Mucosa of descending colon (tissue), 3 donors: ENCODE measurements around the gene P2RX2. TPM values are rescaled to one million over a fixed set of nuclear protein-coding genes. Genes with fewer than 3 reads are reported as not detected.

Experiments used
- ATAC-seq: fragments of 200-7000 bp; cut with Tn5 transposase; one replicate; pipeline ENCODE4 v1.9.1; 2020; ENCODE audit warnings: mild to moderate bottlenecking, moderate library complexity
- DNase-seq, 3 donors: peaks; one replicate each; pipeline ENCODE4 v3.0.0-alpha.2; 2020
- H3K36me3 ChIP-seq: fragments of 200-600 bp; one replicate; pipeline ENCODE4 v1.8.0; 2021; ENCODE audit warnings: low read depth, mild to moderate bottlenecking
- H3K4me1 ChIP-seq: fragments of 200-600 bp; one replicate; pipeline ENCODE4 v1.8.0; 2021; ENCODE audit warnings: low read depth, mild to moderate bottlenecking
- H3K4me3 ChIP-seq: fragments of 200-600 bp; one replicate; pipeline ENCODE4 v1.8.0; 2021; ENCODE audit warnings: mild to moderate bottlenecking
- H3K9me3 ChIP-seq: fragments of 200-600 bp; one replicate; pipeline ENCODE4 v1.8.0; 2021; ENCODE audit warnings: mild to moderate bottlenecking
- CTCF ChIP-seq: fragments of 200-600 bp; IDR thresholded peaks from one replicate; pipeline ENCODE4 v1.8.0; 2022; ENCODE audit warnings: antibody characterized with exemption, mild to moderate bottlenecking
- intact Hi-C, 2 donors: fragments of 100-400 bp; cut with DNase I in 1 of 2; cut with micrococcal nuclease in 1 of 2; formaldehyde crosslinking; loops; one replicate each; pipeline versions ENCODE4 v1.11.0 to v1.11.1; 2022; cut with DNase I, micrococcal nuclease
- total RNA-seq, 3 donors: library from RNA; stranded (reverse); fragmentation: NEBNext Ultra II Directional in 2 of 3; extraction: Animal tissue kit (Norgen Biotek cat#: 25700) in 2 of 3; gene quantifications; one replicate each; pipeline versions ENCODE4 v1.2.1 to v1.2.4, GENCODE V29; 2021 to 2023
- donor health status: DM: no; HTN: no; CAD: no; lungs with moderate emphysema.
- donor health status: DM: no; HTN: no; CAD: no.
- donor health status: DM: no; HTN: yes; CAD: no.

The P2RX2 gene
- total RNA-seq, 3 donors from 2014 or later: 0.19 to 1.4 (median 0.32) TPM

DNA sequence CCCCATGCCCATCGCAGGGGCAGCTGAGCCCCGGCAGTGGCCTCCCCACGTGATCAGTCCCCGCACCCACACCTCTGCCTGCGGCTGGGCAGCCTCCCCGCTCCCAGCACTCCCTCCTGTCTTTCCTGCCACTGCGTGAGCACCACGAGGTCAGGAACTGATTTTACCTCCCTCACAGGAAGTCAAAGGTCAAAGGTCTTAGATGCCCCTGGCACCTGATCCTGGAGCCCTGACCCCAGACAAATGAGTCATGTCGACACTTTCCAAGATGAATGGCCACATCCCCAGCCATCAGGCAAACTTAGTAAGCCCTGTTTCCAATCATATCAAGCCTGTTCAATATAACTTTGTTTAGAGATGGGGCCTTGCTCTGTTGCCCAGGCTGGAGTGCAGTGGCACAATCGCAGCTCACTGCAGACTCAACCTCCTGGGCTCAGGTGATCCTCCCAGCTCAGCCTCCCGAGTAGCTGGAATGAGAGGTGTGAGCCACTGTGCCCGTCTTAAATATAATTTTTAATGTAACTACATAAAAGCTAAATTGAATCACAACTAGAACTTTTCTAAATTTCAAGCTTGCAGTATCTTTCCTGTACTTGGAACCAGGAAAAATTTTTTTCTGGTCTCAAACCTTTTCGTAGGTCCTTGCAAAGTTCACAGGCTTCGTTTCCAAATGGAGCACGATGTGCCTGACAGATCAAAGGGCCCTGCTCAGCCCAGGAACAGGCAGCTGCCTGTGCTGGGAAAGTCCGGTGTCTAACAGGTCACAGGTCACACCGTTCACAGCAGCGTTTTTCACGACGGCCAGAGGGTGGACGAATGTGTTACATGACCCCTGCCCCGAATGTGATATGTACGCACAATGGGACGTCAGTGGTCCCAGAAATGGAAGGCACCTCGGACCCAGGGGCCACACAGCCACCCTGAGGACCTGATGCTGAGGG is 10.1 kb upstream of the P2RX2 start:
- H3K4me3 ChIP-seq: no peak overlapping the region
- intact Hi-C loops: no loop called here
- DNase-seq: peak in 2 of 3 donors; percentile 23 to 35

GRCh38 chr12:132610051-132610759 is 8.4 kb upstream of the P2RX2 start, which contains the start of gene LRCOL1:
Gene LRCOL1, minus strand, starts transcription at chr12:132610582. Its CDS starts 4,331 bp downstream, at chr12:132606251.
- no peak for TF ChIP-seq CTCF
- DNase-seq (peak in 2 of 3 donors; percentile 19 to 42), ATAC-seq (peak; percentile 5)
- intact Hi-C loops: loop anchor here in 1 of 2 donors (5.0 kb wide), 1 partner anchor 193 kb away; no protein-coding TSS in a partner anchor
- H3K4me3 ChIP-seq: no peak within 1 kb of the TSS
- H3K36me3 ChIP-seq: no peaks in the 10 kb centered on the region
- peaks cover 4% of the 10 kb centered on the region for H3K9me3 ChIP-seq
- no peaks in the 10 kb centered on the region for H3K4me1 ChIP-seq

More for the DNA sequence above, 10.1 kb upstream of the P2RX2 start:
- ATAC-seq: no peak
- TF ChIP-seq CTCF: no peak
- H3K36me3 ChIP-seq: no peaks in the 10 kb centered on the region
- H3K9me3 ChIP-seq: peaks cover 4% of the 10 kb centered on the region
- H3K4me1 ChIP-seq: peaks cover 10% of the 10 kb centered on the region

- ATAC-seq: no peak
- TF ChIP-seq CTCF: no peak
- intact Hi-C loops: loop anchor here in 1 of 2 donors (5.0 kb wide), 1 partner anchor 194 kb away; no protein-coding TSS in a partner anchor
- Histone ChIP-seq H3K9me3 (peaks cover 4% of the 10 kb centered on the region), H3K4me1 (no peaks in the 10 kb centered on the region), H3K36me3 (no peaks in the 10 kb centered on the region), H3K4me3 (no peak overlapping the region)
- peak in 2 of 3 donors; percentile 23 to 37 for DNase-seq
These were observed 7.5 kb upstream of the P2RX2 start for GRCh38 chr12:132610866-132611602.

- Histone ChIP-seq H3K4me1 (no peaks in the 10 kb centered on the region), H3K9me3 (peaks cover 9% of the 10 kb centered on the region), H3K4me3 (no peak overlapping the region), H3K36me3 (no peaks in the 10 kb centered on the region)
- no peak for TF ChIP-seq CTCF
- intact Hi-C loops: loop anchor here in 1 of 2 donors (5.0 kb wide), 1 partner anchor 194 kb away; no protein-coding TSS in a partner anchor
- peak in 1 of 3 donors; percentile 7 for DNase-seq
- ATAC-seq: no peak
These were observed 7.0 kb upstream of the P2RX2 start for GRCh38 chr12:132611620-132612019.

GRCh38 chr12:132614029-132614428 is 4.5 kb upstream of the P2RX2 start:
- Histone ChIP-seq H3K4me1 (peaks cover 4% of the 10 kb centered on the region), H3K9me3 (peaks cover 14% of the 10 kb centered on the region), H3K4me3 (no peak overlapping the region), H3K36me3 (no peaks in the 10 kb centered on the region)
- no peak for ATAC-seq
- peak in 2 of 3 donors; percentile 6 to 19 for DNase-seq
- intact Hi-C loops: loop anchor here in 1 of 2 donors (5.0 kb wide), 1 partner anchor 197 kb away; no protein-coding TSS in a partner anchor
- TF ChIP-seq CTCF: no peak
